Measurements from ENCODE around the gene RARRES2. TPM values are rescaled to one million over a fixed set of nuclear protein-coding genes. Genes with fewer than 3 reads are reported as not detected.

Gene RARRES2
- total RNA-seq, 4 donors from 2014 or later, result 84.2 to 124 (median 102) TPM

DNA sequence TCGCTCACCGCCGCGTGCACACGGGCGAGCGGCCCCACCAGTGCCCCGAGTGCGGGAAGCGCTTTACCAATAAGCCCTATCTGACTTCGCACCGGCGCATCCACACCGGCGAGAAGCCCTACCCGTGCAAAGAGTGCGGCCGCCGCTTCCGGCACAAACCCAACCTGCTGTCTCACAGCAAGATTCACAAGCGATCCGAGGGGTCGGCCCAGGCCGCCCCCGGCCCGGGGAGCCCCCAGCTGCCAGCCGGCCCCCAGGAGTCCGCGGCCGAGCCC is 30.5 kb upstream of the RARRES2 start:
- H3K27me3 ChIP-seq, result no peaks in the 10 kb centered on the region
- H3K36me3 ChIP-seq, result no peaks in the 10 kb centered on the region
- WGBS, 2 donors (ENCODE audit: low coverage in 1 of 2), result 47% methylated on average over 18 of the region's 30 CpGs; no CpG with 5 or more reads in 1 of the 2 donors
- TF ChIP-seq, protein P1, sequence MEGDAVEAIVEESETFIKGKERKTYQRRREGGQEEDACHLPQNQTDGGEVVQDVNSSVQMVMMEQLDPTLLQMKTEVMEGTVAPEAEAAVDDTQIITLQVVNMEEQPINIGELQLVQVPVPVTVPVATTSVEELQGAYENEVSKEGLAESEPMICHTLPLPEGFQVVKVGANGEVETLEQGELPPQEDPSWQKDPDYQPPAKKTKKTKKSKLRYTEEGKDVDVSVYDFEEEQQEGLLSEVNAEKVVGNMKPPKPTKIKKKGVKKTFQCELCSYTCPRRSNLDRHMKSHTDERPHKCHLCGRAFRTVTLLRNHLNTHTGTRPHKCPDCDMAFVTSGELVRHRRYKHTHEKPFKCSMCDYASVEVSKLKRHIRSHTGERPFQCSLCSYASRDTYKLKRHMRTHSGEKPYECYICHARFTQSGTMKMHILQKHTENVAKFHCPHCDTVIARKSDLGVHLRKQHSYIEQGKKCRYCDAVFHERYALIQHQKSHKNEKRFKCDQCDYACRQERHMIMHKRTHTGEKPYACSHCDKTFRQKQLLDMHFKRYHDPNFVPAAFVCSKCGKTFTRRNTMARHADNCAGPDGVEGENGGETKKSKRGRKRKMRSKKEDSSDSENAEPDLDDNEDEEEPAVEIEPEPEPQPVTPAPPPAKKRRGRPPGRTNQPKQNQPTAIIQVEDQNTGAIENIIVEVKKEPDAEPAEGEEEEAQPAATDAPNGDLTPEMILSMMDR (IDR thresholded peaks at IDR 0.05), result no peak
- TF ChIP-seq EP300 (IDR thresholded peaks at IDR 0.05; ENCODE audit: low read depth) (no peak), POLR2AphosphoS5 (IDR thresholded peaks at IDR 0.05) (no peak), POLR2A (IDR thresholded peaks at IDR 0.05) (no peak)
- no peaks in the 10 kb centered on the region for H3K9me3 ChIP-seq
- H3K4me3 ChIP-seq, result peak overlapping the region in 3 of 4 donors; percentile 16 to 90 (median 70)
- intact Hi-C loops (cut with DNase I; ENCODE audit: low total_unique reads) (no loop called here), in situ Hi-C loops (cut with MboI; ENCODE audit: low pct_ligation_motif_present in 1 of 4, low pct_unique_long_range_greater_than_20kb in 1 of 4, low sequenced_read_pairs in 3 of 4) (no loop called here)
- no peak for DNase-seq
- peak overlapping the region; percentile 93 to 99 (median 97) for H3K27ac ChIP-seq
- peaks cover 24 to 86% (median 67%) of the 10 kb centered on the region in 4 donors for H3K4me1 ChIP-seq

DNA sequence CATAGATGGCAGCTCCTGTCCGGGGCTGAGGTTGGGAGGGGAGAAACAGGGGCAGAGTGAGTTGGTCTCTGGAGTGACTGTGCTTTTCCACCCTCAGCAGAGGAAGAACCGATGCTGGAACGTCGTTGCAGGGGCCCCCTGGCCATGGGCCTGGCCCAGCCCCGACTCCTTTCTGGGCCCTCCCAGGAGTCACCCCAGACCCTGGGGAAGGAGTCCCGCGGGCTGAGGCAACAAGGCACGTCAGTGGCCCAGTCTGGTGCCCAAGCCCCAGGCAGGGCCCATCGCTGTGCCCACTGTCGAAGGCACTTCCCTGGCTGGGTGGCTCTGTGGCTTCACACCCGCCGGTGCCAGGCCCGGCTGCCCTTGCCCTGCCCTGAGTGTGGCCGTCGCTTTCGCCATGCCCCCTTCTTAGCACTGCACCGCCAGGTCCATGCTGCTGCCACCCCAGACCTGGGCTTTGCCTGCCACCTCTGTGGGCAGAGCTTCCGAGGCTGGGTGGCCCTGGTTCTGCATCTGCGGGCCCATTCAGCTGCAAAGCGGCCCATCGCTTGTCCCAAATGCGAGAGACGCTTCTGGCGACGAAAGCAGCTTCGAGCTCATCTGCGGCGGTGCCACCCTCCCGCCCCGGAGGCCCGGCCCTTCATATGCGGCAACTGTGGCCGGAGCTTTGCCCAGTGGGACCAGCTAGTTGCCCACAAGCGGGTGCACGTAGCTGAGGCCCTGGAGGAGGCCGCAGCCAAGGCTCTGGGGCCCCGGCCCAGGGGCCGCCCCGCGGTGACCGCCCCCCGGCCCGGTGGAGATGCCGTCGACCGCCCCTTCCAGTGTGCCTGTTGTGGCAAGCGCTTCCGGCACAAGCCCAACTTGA is 29.9 kb upstream of the RARRES2 start:
- in situ Hi-C loops (cut with MboI; ENCODE audit: low pct_ligation_motif_present in 1 of 4, low pct_unique_long_range_greater_than_20kb in 1 of 4, low sequenced_read_pairs in 3 of 4) (no loop called here), intact Hi-C loops (cut with DNase I; ENCODE audit: low total_unique reads) (no loop called here)
- Histone ChIP-seq H3K4me3 (peak overlapping the region in 3 of 4 donors; percentile 16 to 90 (median 70)), H3K27me3 (no peaks in the 10 kb centered on the region), H3K27ac (peak overlapping the region; percentile 93 to 99 (median 97)), H3K9me3 (no peaks in the 10 kb centered on the region), H3K36me3 (no peaks in the 10 kb centered on the region), H3K4me1 (peaks cover 24 to 85% (median 61%) of the 10 kb centered on the region in 4 donors)
- TF ChIP-seq POLR2AphosphoS5 (IDR thresholded peaks at IDR 0.05), result no peak
- TF ChIP-seq, protein P1 (IDR thresholded peaks at IDR 0.05), result no peak
- no peak for TF ChIP-seq POLR2A (IDR thresholded peaks at IDR 0.05)
- no peak for TF ChIP-seq EP300 (IDR thresholded peaks at IDR 0.05; ENCODE audit: low read depth)
- DNase-seq, result no peak
- 73% methylated on average over 26 of the region's 48 CpGs; no CpG with 5 or more reads in 1 of the 2 donors for WGBS, 2 donors (ENCODE audit: low coverage in 1 of 2)

DNA sequence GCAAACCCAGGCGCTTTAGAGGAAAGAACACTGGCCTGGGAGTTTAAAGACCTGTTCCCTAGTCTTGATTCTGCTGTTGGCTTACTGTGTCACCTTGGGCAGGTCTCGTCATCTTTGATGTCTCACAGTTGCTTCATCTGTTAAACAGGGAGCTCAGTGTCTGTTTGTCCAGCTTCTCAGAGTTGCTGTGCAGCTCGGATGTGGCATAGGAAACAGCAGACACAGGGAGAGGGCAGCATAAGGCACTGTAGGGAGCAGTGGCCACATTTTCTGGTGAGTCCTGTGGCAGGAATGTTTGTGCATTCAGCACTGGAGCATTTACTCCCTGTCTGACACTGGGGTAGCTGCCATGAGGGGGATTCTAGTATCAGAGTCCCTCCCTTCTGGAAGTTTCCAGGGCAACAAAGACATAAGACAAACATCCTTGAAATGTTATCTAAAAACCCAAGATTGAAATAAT is 29.2 kb upstream of the RARRES2 start:
- DNase-seq, result no peak
- no peak for TF ChIP-seq POLR2A (IDR thresholded peaks at IDR 0.05)
- no peak for TF ChIP-seq POLR2AphosphoS5 (IDR thresholded peaks at IDR 0.05)
- TF ChIP-seq EP300 (IDR thresholded peaks at IDR 0.05; ENCODE audit: low read depth), result no peak
- TF ChIP-seq, protein P1 (IDR thresholded peaks at IDR 0.05), result no peak
- 0 to 62% methylated on average over 1 to 3 of the region's 3 CpGs for WGBS, 2 donors (ENCODE audit: low coverage in 1 of 2)
- Histone ChIP-seq H3K27ac (peak overlapping the region; percentile 93 to 99 (median 97)), H3K4me1 (peaks cover 24 to 82% (median 55%) of the 10 kb centered on the region in 4 donors), H3K36me3 (no peaks in the 10 kb centered on the region), H3K4me3 (peak overlapping the region in 3 of 4 donors; percentile 70 to 90 (median 84)), H3K27me3 (no peaks in the 10 kb centered on the region), H3K9me3 (no peaks in the 10 kb centered on the region)
- in situ Hi-C loops (cut with MboI; ENCODE audit: low pct_ligation_motif_present in 1 of 4, low pct_unique_long_range_greater_than_20kb in 1 of 4, low sequenced_read_pairs in 3 of 4) (no loop called here), intact Hi-C loops (cut with DNase I; ENCODE audit: low total_unique reads) (no loop called here)

DNA sequence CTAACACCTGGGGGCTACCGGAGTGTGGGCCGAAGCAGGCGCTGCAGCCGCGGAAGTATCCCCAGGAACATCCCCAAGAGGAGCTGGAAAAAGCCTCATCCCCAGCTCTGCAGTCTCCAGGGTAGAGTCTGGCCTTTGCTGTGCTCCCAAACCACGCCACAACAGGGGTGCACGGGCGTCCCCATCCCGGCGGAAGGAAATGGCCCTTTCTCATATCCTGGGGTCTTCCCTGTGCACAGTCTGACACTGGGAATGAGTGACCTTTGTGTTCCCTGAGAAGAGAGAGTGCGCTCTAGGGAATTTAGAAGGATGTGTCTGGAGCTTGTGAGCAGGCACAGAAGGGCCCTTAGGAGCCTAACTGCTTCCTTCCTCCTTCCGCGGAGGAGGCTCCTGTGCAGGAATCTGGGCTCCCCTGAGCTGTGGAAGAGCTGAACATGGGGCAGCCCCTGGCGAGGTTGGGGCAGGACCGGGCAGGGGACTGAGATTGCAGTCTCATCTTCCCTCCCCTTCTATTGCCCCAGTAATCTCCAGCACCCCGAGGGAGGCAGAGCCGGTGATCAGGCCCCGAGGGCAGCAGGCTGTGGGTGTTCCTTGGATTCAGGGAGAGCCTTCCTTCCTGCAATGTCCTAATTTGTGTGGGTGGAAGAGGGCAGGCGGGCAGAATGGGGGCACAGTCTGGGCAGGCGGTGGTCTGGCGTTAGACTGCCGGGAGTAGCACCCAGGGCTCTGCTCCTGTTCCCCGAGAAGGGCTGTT is 28.5 kb upstream of the RARRES2 start:
- no peak for TF ChIP-seq POLR2A (IDR thresholded peaks at IDR 0.05)
- peak overlapping the region; percentile 93 to 99 (median 97) for H3K27ac ChIP-seq
- peaks cover 24 to 75% (median 53%) of the 10 kb centered on the region in 4 donors for H3K4me1 ChIP-seq
- no peaks in the 10 kb centered on the region for H3K36me3 ChIP-seq
- H3K9me3 ChIP-seq, result no peaks in the 10 kb centered on the region
- no peaks in the 10 kb centered on the region for H3K27me3 ChIP-seq
- no peak for DNase-seq
- in situ Hi-C loops (cut with MboI; ENCODE audit: low pct_ligation_motif_present in 1 of 4, low pct_unique_long_range_greater_than_20kb in 1 of 4, low sequenced_read_pairs in 3 of 4), result no loop called here
- intact Hi-C loops (cut with DNase I; ENCODE audit: low total_unique reads), result no loop called here
- H3K4me3 ChIP-seq, result peak overlapping the region; percentile 70 to 90 (median 86)
- 39% methylated on average over 22 of the region's 23 CpGs; no CpG with 5 or more reads in 1 of the 2 donors for WGBS, 2 donors (ENCODE audit: low coverage in 1 of 2)
